Activated CD4-positive, alpha-beta memory T cell treated with anti-CD3 and anti-CD28 coated beads for 36 hours (primary cell): ENCODE results near the gene DLG3. TPM values are rescaled to one million over a fixed set of nuclear protein-coding genes. Genes with fewer than 3 reads are reported as not detected.
"Not testable (repeated sequence)": the region's sequence is repeated elsewhere in the genome, so short reads cannot be mapped to it uniquely, and the experiment has no call there.

Experiments
- CTCF ChIA-PET: fragments of 350-600 bp; sonication (Branson Sonifier 250); formaldehyde crosslinking; loops from one replicate; lab custom pipeline; 2021; ENCODE audit warnings: antibody characterized with exemption, inconsistent platforms; lab: Charles Lee
- POLR2A ChIA-PET: fragments of 350-600 bp; sonication (Branson Sonifier 250); formaldehyde crosslinking; loops from one replicate; lab custom pipeline; 2021; ENCODE audit warnings: antibody characterized with exemption; lab: Charles Lee
- DNase-seq: peaks from one replicate; pipeline ENCODE4 v3.0.0-alpha.2; 2020
- H3K27ac Mint-ChIP-seq: one replicate; pipeline ENCODE4 v1.8.0; 2021; ENCODE audit warnings: mixed read lengths
- H3K27me3 Mint-ChIP-seq: one replicate; pipeline ENCODE4 v1.8.0; 2021; ENCODE audit warnings: mixed read lengths
- H3K36me3 Mint-ChIP-seq: one replicate; pipeline ENCODE4 v1.8.0; 2021; ENCODE audit warnings: mixed read lengths
- H3K4me1 Mint-ChIP-seq: one replicate; pipeline ENCODE4 v1.8.0; 2021; ENCODE audit warnings: low read depth, mixed read lengths
- H3K4me3 Mint-ChIP-seq: one replicate; pipeline ENCODE4 v1.8.0; 2021; ENCODE audit warnings: mild to moderate bottlenecking, mixed read lengths
- H3K9me3 Mint-ChIP-seq: one replicate; pipeline ENCODE4 v1.8.0; 2021; ENCODE audit warnings: mixed read lengths
- intact Hi-C: fragments of 100-400 bp; cut with micrococcal nuclease; formaldehyde crosslinking; loops from one replicate; pipeline ENCODE4 v1.15.1; 2023
- total RNA-seq, 2 experiments: library from RNA; stranded (reverse); gene quantifications; one replicate each; pipeline ENCODE4 v1.2.3, GENCODE V29; 2021

Gene DLG3
- total RNA-seq, 2 experiments from 2014 or later, result 25.4 to 25.5 TPM

- Mint-ChIP-seq H3K27me3 (no peaks in the 10 kb centered on the region), H3K4me3 (peak overlapping the region; percentile 12), H3K9me3 (no peaks in the 10 kb centered on the region), H3K27ac (peak overlapping the region; percentile 69), H3K36me3 (no peaks in the 10 kb centered on the region), H3K4me1 (peaks cover 37% of the 10 kb centered on the region)
- CTCF ChIA-PET, result interaction anchor here (0.8 to 1.2 kb wide), 3 partner anchors 49 to 89 kb away, joined by 3 to 4 read pairs (median 3); no protein-coding TSS in a partner anchor
- intact Hi-C loops, result loop anchor here (2.0 to 5.0 kb wide), 2 partner anchors 47 to 50 kb away; no protein-coding TSS in a partner anchor
- peak; percentile 77 for DNase-seq
- POLR2A ChIA-PET, result interaction anchor here (1.3 kb wide), 1 partner anchor 48 kb away, joined by 4 read pairs; no protein-coding TSS in a partner anchor
Measured at GRCh38 chrX:70504772-70505450, 60.3 kb downstream of the DLG3 start.

- H3K36me3 Mint-ChIP-seq, result no peaks in the 10 kb centered on the region
- H3K27ac Mint-ChIP-seq, result peak overlapping the region; percentile 69
- DNase-seq, result no peak
- H3K9me3 Mint-ChIP-seq, result no peaks in the 10 kb centered on the region
- no peaks in the 10 kb centered on the region for H3K27me3 Mint-ChIP-seq
- ChIA-PET CTCF (interaction anchor here (0.8 to 1.2 kb wide), 4 partner anchors 49 to 159 kb away, joined by 3 to 4 read pairs (median 3); no protein-coding TSS in a partner anchor), POLR2A (interaction anchor here (1.3 kb wide), 1 partner anchor 49 kb away, joined by 4 read pairs; no protein-coding TSS in a partner anchor)
- H3K4me1 Mint-ChIP-seq, result peaks cover 37% of the 10 kb centered on the region
- intact Hi-C loops, result loop anchor here (2.0 to 5.0 kb wide), 2 partner anchors 47 to 51 kb away; no protein-coding TSS in a partner anchor
- H3K4me3 Mint-ChIP-seq, result no peak overlapping the region
Measured at GRCh38 chrX:70505451-70505841, 60.8 kb downstream of the DLG3 start.

- H3K36me3 Mint-ChIP-seq, result no peaks in the 10 kb centered on the region
- no peak overlapping the region for H3K4me3 Mint-ChIP-seq
- peak; percentile 51 for DNase-seq
- peaks cover 37% of the 10 kb centered on the region for H3K4me1 Mint-ChIP-seq
- POLR2A ChIA-PET, result interaction anchor here (0.6 kb wide), 1 partner anchor 376 kb away, joined by 5 read pairs; no protein-coding TSS in a partner anchor
- peak overlapping the region; percentile 44 for H3K27ac Mint-ChIP-seq
- H3K27me3 Mint-ChIP-seq, result peaks cover 3% of the 10 kb centered on the region
- no peaks in the 10 kb centered on the region for H3K9me3 Mint-ChIP-seq
- CTCF ChIA-PET, result no interaction called here
- intact Hi-C loops, result loop anchor here (1.0 to 5.0 kb wide), 3 partner anchors 44 to 84 kb away; no protein-coding TSS in a partner anchor
Measured at GRCh38 chrX:70508296-70508911, 63.8 kb downstream of the DLG3 start.

- no peak for DNase-seq
- peaks cover 3% of the 10 kb centered on the region for H3K27me3 Mint-ChIP-seq
- intact Hi-C loops, result loop anchor here (5.0 kb wide), 1 partner anchor 43 kb away; no protein-coding TSS in a partner anchor
- H3K9me3 Mint-ChIP-seq, result no peaks in the 10 kb centered on the region
- POLR2A ChIA-PET, result interaction anchor here (0.6 kb wide), 1 partner anchor 186 kb away, joined by 3 read pairs; no protein-coding TSS in a partner anchor
- H3K27ac Mint-ChIP-seq, result peak overlapping the region; percentile 45
- H3K4me3 Mint-ChIP-seq, result no peak overlapping the region
- CTCF ChIA-PET, result no interaction called here
- no peaks in the 10 kb centered on the region for H3K36me3 Mint-ChIP-seq
- peaks cover 36% of the 10 kb centered on the region for H3K4me1 Mint-ChIP-seq
Measured at GRCh38 chrX:70509078-70509477, 64.4 kb downstream of the DLG3 start.

GRCh38 chrX:70515270-70515669, 70.6 kb downstream of the DLG3 start:
- POLR2A ChIA-PET, H3K4me3 Mint-ChIP-seq, H3K27me3 Mint-ChIP-seq, H3K4me1 Mint-ChIP-seq, H3K9me3 Mint-ChIP-seq, CTCF ChIA-PET, intact Hi-C loops, H3K36me3 Mint-ChIP-seq, DNase-seq, H3K27ac Mint-ChIP-seq: not testable (repeated sequence)

- H3K4me3 Mint-ChIP-seq, H3K27ac Mint-ChIP-seq, H3K36me3 Mint-ChIP-seq, H3K4me1 Mint-ChIP-seq, DNase-seq, H3K9me3 Mint-ChIP-seq, H3K27me3 Mint-ChIP-seq, POLR2A ChIA-PET, intact Hi-C loops, CTCF ChIA-PET: not testable (repeated sequence)
Measured at GRCh38 chrX:70515692-70516091, 71.1 kb downstream of the DLG3 start.

- ChIA-PET CTCF (no interaction called here), POLR2A (no interaction called here)
- H3K4me1 Mint-ChIP-seq, result peaks cover 3% of the 10 kb centered on the region
- H3K27me3 Mint-ChIP-seq, result no peaks in the 10 kb centered on the region
- no peaks in the 10 kb centered on the region for H3K9me3 Mint-ChIP-seq
- no peak overlapping the region for H3K4me3 Mint-ChIP-seq
- DNase-seq, result no peak
- intact Hi-C loops, result no loop called here
- no peaks in the 10 kb centered on the region for H3K36me3 Mint-ChIP-seq
- no peak overlapping the region for H3K27ac Mint-ChIP-seq
Measured at GRCh38 chrX:70525733-70526132, 81.1 kb downstream of the DLG3 start.

- Mint-ChIP-seq H3K4me3 (no peak overlapping the region), H3K9me3 (no peaks in the 10 kb centered on the region), H3K4me1 (peaks cover 3% of the 10 kb centered on the region), H3K27me3 (no peaks in the 10 kb centered on the region), H3K27ac (no peak overlapping the region), H3K36me3 (no peaks in the 10 kb centered on the region)
- intact Hi-C loops, result no loop called here
- ChIA-PET POLR2A (no interaction called here), CTCF (no interaction called here)
- no peak for DNase-seq
Measured at GRCh38 chrX:70527053-70527452, 82.4 kb downstream of the DLG3 start.

GRCh38 chrX:70527610-70528345, 83.1 kb downstream of the DLG3 start:
- H3K27ac Mint-ChIP-seq, result no peak overlapping the region
- H3K36me3 Mint-ChIP-seq, result no peaks in the 10 kb centered on the region
- POLR2A ChIA-PET, result no interaction called here

GRCh38 chrX:70535198-70535597, 90.6 kb downstream of the DLG3 start:
- Mint-ChIP-seq H3K27me3 (peaks cover 7% of the 10 kb centered on the region), H3K4me1 (no peaks in the 10 kb centered on the region), H3K27ac (no peak overlapping the region), H3K36me3 (no peaks in the 10 kb centered on the region), H3K4me3 (no peak overlapping the region), H3K9me3 (no peaks in the 10 kb centered on the region)
- ChIA-PET CTCF (no interaction called here), POLR2A (no interaction called here)
- DNase-seq, result no peak
- intact Hi-C loops, result no loop called here

More at GRCh38 chrX:70527610-70528345, 83.1 kb downstream of the DLG3 start:
- Mint-ChIP-seq H3K27me3 (no peaks in the 10 kb centered on the region), H3K9me3 (no peaks in the 10 kb centered on the region), H3K4me3 (no peak overlapping the region), H3K4me1 (peaks cover 3% of the 10 kb centered on the region)
- intact Hi-C loops, result no loop called here
- no peak for DNase-seq
- CTCF ChIA-PET, result no interaction called here

- no peak overlapping the region for H3K4me3 Mint-ChIP-seq
- no peaks in the 10 kb centered on the region for H3K36me3 Mint-ChIP-seq
- peaks cover 10% of the 10 kb centered on the region for H3K4me1 Mint-ChIP-seq
- POLR2A ChIA-PET, result no interaction called here
- CTCF ChIA-PET, result no interaction called here
- no peaks in the 10 kb centered on the region for H3K27me3 Mint-ChIP-seq
- H3K9me3 Mint-ChIP-seq, result no peaks in the 10 kb centered on the region
- intact Hi-C loops, result no loop called here
- no peak overlapping the region for H3K27ac Mint-ChIP-seq
- DNase-seq, result no peak
Measured at GRCh38 chrX:70549429-70549828, 104.8 kb downstream of the DLG3 start.
